K562 (cell line): Measurements from ENCODE around the gene RRP9. TPM values are rescaled to one million over a fixed set of nuclear protein-coding genes. Genes with fewer than 3 reads are reported as not detected.
A peak's percentile ranks its signal among the peaks of the same experiment; 100 is the strongest.

ENCODE experiments used
- ATF2 ChIP-seq: sonication (generic); formaldehyde crosslinking; IDR thresholded peaks from 2 replicates; pipeline ENCODE4 v1.8.1; 2022; ENCODE audit warnings: missing genetic modification reagents
- BCOR ChIP-seq: fragments of 450-650 bp; IDR thresholded peaks from 2 replicates; pipeline ENCODE4 v1.6.1; 2016
- CBX5 ChIP-seq: IDR thresholded peaks from 2 replicates; pipeline ENCODE4 v1.6.1; 2014; ENCODE audit warnings: low read depth, borderline replicate concordance
- CSDE1 ChIP-seq, 2 experiments: fragments of 450-650 bp; IDR thresholded peaks; 2 replicates each; pipeline ENCODE4 v1.6.1; 2016; ENCODE audit warnings: mild to moderate bottlenecking in 1 of 2
- CTBP1 ChIP-seq: fragments of 450-650 bp; IDR thresholded peaks from 2 replicates; pipeline ENCODE4 v1.6.1; 2016; ENCODE audit warnings: borderline replicate concordance
- E2F8 ChIP-seq: fragments of 450-650 bp; IDR thresholded peaks from 2 replicates; pipeline ENCODE4 v1.7.1; 2018; ENCODE audit warnings: mild to moderate bottlenecking, low read depth; ENCODE audit not compliant: partially characterized antibody
- E4F1 ChIP-seq: fragments of 250-450 bp; sonication (Bioruptor Pico); IDR thresholded peaks from 2 replicates; pipeline ENCODE4 v1.5.0; 2021; ENCODE audit warnings: mild to moderate bottlenecking, borderline replicate concordance
- ELK1 ChIP-seq: sonication (generic); formaldehyde crosslinking; IDR thresholded peaks from 2 replicates; pipeline ENCODE4 v1.8.1; 2022; ENCODE audit warnings: missing genetic modification reagents
- KDM2B ChIP-seq: fragments of 250-450 bp; sonication (Bioruptor Pico); IDR thresholded peaks from 2 replicates; pipeline ENCODE4 v1.8.0; 2021; ENCODE audit warnings: mild to moderate bottlenecking, moderate library complexity
- MEIS2 ChIP-seq: fragments of 450-650 bp; IDR thresholded peaks from 2 replicates; pipeline ENCODE4 v1.6.1; 2014; ENCODE audit warnings: mild to moderate bottlenecking; ENCODE audit not compliant: partially characterized antibody
- NFATC3 ChIP-seq: fragments of 450-650 bp; IDR thresholded peaks from 2 replicates; pipeline ENCODE4 v1.6.1; 2017; ENCODE audit warnings: mild to moderate bottlenecking
- NFE2 ChIP-seq: IDR thresholded peaks from 2 replicates; pipeline ENCODE4 v1.6.1; 2014; ENCODE audit warnings: antibody characterized with exemption, low read depth
- RAD21 ChIP-seq, 2 experiments: fragments of 250-450 bp in 1 of 2; fragments of 450-650 bp in 1 of 2; sonication (Bioruptor Pico) in 1 of 2; formaldehyde crosslinking in 1 of 2; IDR thresholded peaks in 1 of 2; conservative IDR thresholded peaks in 1 of 2; 2 replicates each; pipeline versions ENCODE4 v1.4.0 to v1.8.0; 2020 to 2022; ENCODE audit warnings: mild to moderate bottlenecking in 2 of 2, moderate library complexity in 1 of 2
- RBFOX2 ChIP-seq: fragments of 200-400 bp; formaldehyde crosslinking; IDR thresholded peaks from 2 replicates; pipeline ENCODE4 v1.6.1; 2017; ENCODE audit warnings: low read depth, mild to moderate bottlenecking, low read length, moderate library complexity
- RBM15 ChIP-seq: fragments of 200-400 bp; formaldehyde crosslinking; IDR thresholded peaks from 2 replicates; pipeline ENCODE4 v1.6.1; 2018; ENCODE audit warnings: mild to moderate bottlenecking, low read length, moderate library complexity; ENCODE audit not compliant: insufficient read depth
- RCOR1 ChIP-seq, 2 experiments: IDR thresholded peaks; 2 replicates each; pipeline ENCODE4 v1.6.1; 2012; ENCODE audit warnings: low read depth in 2 of 2, low read length in 2 of 2, borderline replicate concordance in 1 of 2, improper control_type of control experiment in 1 of 2
- ZNF3 ChIP-seq: fragments of 250-450 bp; sonication (Bioruptor Pico); IDR thresholded peaks from 2 replicates; pipeline ENCODE4 v1.5.0; 2021; ENCODE audit warnings: mild to moderate bottlenecking, moderate library complexity
- ZNF384 ChIP-seq: IDR thresholded peaks from 2 replicates; pipeline ENCODE4 v1.6.1; 2012; ENCODE audit warnings: low read depth, low read length, improper control_type of control experiment
- polyA plus RNA-seq, 8 experiments: library from polyadenylated mRNA; depleted of rRNA in 4 of 8; stranded (reverse) in 5 of 8; unstranded in 3 of 8; fragments of >200 nt; fragmentation: Nextera tagmentation in 2 of 8; fragmentation: Illumina TruSeq in 1 of 8; extraction: Ambion mirVana in 2 of 8; extraction: Trizol in 1 of 8; gene quantifications; 2 replicates each; pipeline versions ENCODE4 v1.2.1 to v1.2.3, GENCODE V29; 2011 to 2014; ENCODE audit warnings: inconsistent platforms in 1 of 8, missing spikeins in 1 of 8
- total RNA-seq, 7 experiments: library from RNA; depleted of rRNA in 6 of 7; stranded (reverse); fragments of >200 nt in 6 of 7; fragmentation: Illumina TruSeq in 2 of 7; extraction: Trizol in 2 of 7; gene quantifications; 2 replicates each; pipeline versions ENCODE4 v1.2.1 to v1.2.3, GENCODE V29; 2011 to 2021; ENCODE audit warnings: low replicate concordance in 1 of 7
- TF ChIP-seq, protein P1 (sequence below): fragments of 250-450 bp; sonication (Bioruptor Pico); IDR thresholded peaks from 2 replicates; pipeline ENCODE4 v1.4.0; 2020

RRP9 gene
- total and polyA plus RNA-seq, 9 of the 15 experiments (the other 6 are each of a cell fraction or from before 2014, with no cell fraction given) = 5.2 to 67.0 (median 45.9) TPM

DNA sequence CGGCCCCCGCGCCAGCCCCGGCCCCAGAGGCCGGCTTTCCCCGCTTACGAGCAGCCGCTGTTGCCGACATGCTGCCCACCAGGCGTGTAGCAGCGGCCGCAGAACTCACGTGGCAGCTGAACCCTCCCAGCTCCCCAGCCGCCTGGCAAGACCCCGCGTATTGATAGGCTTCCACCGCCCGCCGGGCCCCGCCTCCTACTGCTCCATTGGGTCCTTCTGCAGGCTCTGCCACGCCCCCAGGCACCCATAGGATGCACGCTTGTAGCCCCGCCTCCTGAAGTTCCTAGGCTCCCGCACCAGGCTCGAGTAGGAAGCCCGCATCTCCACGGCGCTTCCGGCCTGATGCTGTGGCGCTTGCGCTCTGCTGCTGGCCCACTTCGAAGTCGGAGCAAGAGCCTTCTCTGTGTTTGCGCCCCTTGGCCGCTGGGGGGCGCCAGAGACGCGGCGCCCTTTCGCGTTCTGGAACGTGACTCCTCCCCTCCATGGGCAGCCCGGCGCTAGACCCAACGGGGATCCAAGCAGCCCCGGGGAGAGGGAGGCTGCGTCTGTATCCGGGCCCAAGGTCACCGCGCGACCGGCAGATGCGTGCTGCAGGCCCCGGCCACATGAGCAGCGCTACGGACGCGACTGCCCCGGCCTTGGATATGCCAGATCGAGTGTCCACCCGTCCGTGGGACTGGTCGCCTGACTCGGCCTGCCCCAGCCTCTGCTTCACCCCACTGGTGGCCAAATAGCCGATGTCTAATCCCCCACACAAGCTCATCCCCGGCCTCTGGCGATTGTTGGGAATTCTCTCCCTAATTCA lies at the start of gene RRP9, which contains the start of gene PARP3 (continued):
- TF ChIP-seq, protein P1, sequence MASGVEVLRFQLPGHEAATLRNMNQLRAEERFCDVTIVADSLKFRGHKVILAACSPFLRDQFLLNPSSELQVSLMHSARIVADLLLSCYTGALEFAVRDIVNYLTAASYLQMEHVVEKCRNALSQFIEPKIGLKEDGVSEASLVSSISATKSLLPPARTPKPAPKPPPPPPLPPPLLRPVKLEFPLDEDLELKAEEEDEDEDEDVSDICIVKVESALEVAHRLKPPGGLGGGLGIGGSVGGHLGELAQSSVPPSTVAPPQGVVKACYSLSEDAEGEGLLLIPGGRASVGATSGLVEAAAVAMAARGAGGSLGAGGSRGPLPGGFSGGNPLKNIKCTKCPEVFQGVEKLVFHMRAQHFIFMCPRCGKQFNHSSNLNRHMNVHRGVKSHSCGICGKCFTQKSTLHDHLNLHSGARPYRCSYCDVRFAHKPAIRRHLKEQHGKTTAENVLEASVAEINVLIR (CRISPR knock-in tag) = no peak
- TF ChIP-seq CBX5 = no peak
- no peak for TF ChIP-seq NFATC3
- no peak for TF ChIP-seq ATF2 (CRISPR knock-in tag)
- TF ChIP-seq ZNF3 (CRISPR knock-in tag) = no peak
- TF ChIP-seq KDM2B (CRISPR knock-in tag) = no peak
- no peak for TF ChIP-seq NFE2
- TF ChIP-seq RBFOX2 = peak; percentile 88
- TF ChIP-seq CSDE1 (IDR thresholded peaks at IDR 0.05) = no peak
- no peak for TF ChIP-seq E4F1 (CRISPR knock-in tag)
- no peak for TF ChIP-seq RBM15
- 0 out of 2 replicates have a peak, but pooled peaks have one; percentile 4 for TF ChIP-seq ZNF384
- TF ChIP-seq RCOR1 (IDR thresholded peaks at IDR 0.05; ENCODE audit: borderline replicate concordance in 1 of 2, low read depth in 2 of 2, low read length in 2 of 2) = peak in 1 of 2 experiments; percentile 30; a peak in 1 of 4 replicates
- TF ChIP-seq ELK1 (CRISPR knock-in tag) = no peak
- TF ChIP-seq CTBP1 = peak; percentile 81; the same call in 1 of the 2 replicates
- TF ChIP-seq BCOR = no peak
- peak; percentile 34 for TF ChIP-seq E2F8
- TF ChIP-seq MEIS2 = peak; percentile 44
- TF ChIP-seq RAD21 (CRISPR knock-in tag; conservative IDR thresholded peaks at IDR 0.05 in 1 of 2, IDR thresholded peaks at IDR 0.05 in 1 of 2) = peak; percentile 84 to 88
